COLO668 (cell line): Measurements from ENCODE around the gene MAEA.

Experiments used
- DNase-seq: peaks from one replicate; lab custom pipeline; 2025; ENCODE audit not compliant: unreplicated experiment; lab: John Stamatoyannopoulos, UW

The MAEA gene

GRCh38 chr4:1349359-1350168 is 59.9 kb downstream of the MAEA start:
- DNase-seq, result no peak

GRCh38 chr4:1350169-1350520 is 60.5 kb downstream of the MAEA start:
- DNase-seq, result no peak

GRCh38 chr4:1351854-1352566 is 62.3 kb downstream of the MAEA start:
- peak; percentile 85 for DNase-seq

GRCh38 chr4:1352567-1352900 is 62.8 kb downstream of the MAEA start:
- no peak for DNase-seq

GRCh38 chr4:1353186-1354055 is 63.7 kb downstream of the MAEA start:
- no peak for DNase-seq

GRCh38 chr4:1354136-1354982 is 64.7 kb downstream of the MAEA start:
- DNase-seq, result no peak

- no peak for DNase-seq
Observed at GRCh38 chr4:1354983-1355275, 65.2 kb downstream of the MAEA start.

GRCh38 chr4:1355378-1355777 is 65.7 kb downstream of the MAEA start:
- DNase-seq, result no peak

- peak; percentile 49 for DNase-seq
Observed at GRCh38 chr4:1356181-1356998, 66.7 kb downstream of the MAEA start.

GRCh38 chr4:1357356-1358248 is 67.9 kb downstream of the MAEA start:
- DNase-seq, result no peak

GRCh38 chr4:1358421-1359143 is 68.9 kb downstream of the MAEA start:
- no peak for DNase-seq

- no peak for DNase-seq
Observed at GRCh38 chr4:1359144-1359501, 69.4 kb downstream of the MAEA start.

GRCh38 chr4:1359976-1360375 is 70.3 kb downstream of the MAEA start:
- DNase-seq, result no peak

- DNase-seq, result no peak
Observed at GRCh38 chr4:1360423-1361283, 71.0 kb downstream of the MAEA start.

- DNase-seq, result no peak
Observed at GRCh38 chr4:1361431-1361830, 71.7 kb downstream of the MAEA start.

GRCh38 chr4:1362046-1362445 is 72.4 kb downstream of the MAEA start:
- DNase-seq, result no peak

- no peak for DNase-seq
Observed at GRCh38 chr4:1362521-1362920, 72.8 kb downstream of the MAEA start.

GRCh38 chr4:1363513-1363912 is 73.8 kb downstream of the MAEA start:
- no peak for DNase-seq
